Transverse colon (tissue), 4 donors: Measurements from ENCODE around the gene ACVR1.

ENCODE experiments used
- POLR2A ChIP-seq: fragments of 450-650 bp; IDR thresholded peaks from one replicate; pipeline ENCODE4 v1.6.1; 2016; ENCODE audit warnings: antibody characterized with exemption, mild to moderate bottlenecking, moderate library complexity
- POLR2AphosphoS5 ChIP-seq, 3 donors: sonication (generic); formaldehyde crosslinking; IDR thresholded peaks; one replicate each; pipeline ENCODE4 v1.6.1; 2016; ENCODE audit warnings: antibody characterized with exemption in 3 of 3
- TF ChIP-seq, protein P1 (sequence below), 5 experiments: fragments of 200-600 bp in 3 of 5; fragments of 450-650 bp in 2 of 5; sonication (generic) in 3 of 5; IDR thresholded peaks; 1 replicate in 2 of 5; 2 replicates in 3 of 5; pipeline ENCODE4 v1.5.1; 2016 to 2017; ENCODE audit warnings: antibody characterized with exemption in 5 of 5, inconsistent platforms in 3 of 5, mild to moderate bottlenecking in 2 of 5, moderate library complexity in 1 of 5

DNA sequence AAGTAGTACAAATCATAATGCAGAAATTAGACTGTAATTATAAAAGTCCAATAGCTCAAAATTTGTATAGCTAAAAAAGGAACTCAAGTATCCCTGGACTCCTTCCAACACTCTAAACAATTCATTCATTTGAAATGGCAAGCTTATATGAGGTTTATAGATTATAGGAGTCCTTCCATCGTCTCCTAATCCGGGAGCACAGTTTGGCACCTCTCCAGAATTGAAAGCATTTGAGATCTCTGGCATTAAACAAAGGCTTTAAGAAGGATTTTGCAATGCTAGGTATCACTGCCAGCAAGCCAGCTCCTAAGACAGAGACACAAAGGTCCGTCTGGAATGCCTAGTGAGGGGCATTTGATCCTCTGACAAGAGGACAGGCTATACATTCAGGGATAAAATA, 90.9 kb downstream of the ACVR1 start:
- TF ChIP-seq, protein P1, sequence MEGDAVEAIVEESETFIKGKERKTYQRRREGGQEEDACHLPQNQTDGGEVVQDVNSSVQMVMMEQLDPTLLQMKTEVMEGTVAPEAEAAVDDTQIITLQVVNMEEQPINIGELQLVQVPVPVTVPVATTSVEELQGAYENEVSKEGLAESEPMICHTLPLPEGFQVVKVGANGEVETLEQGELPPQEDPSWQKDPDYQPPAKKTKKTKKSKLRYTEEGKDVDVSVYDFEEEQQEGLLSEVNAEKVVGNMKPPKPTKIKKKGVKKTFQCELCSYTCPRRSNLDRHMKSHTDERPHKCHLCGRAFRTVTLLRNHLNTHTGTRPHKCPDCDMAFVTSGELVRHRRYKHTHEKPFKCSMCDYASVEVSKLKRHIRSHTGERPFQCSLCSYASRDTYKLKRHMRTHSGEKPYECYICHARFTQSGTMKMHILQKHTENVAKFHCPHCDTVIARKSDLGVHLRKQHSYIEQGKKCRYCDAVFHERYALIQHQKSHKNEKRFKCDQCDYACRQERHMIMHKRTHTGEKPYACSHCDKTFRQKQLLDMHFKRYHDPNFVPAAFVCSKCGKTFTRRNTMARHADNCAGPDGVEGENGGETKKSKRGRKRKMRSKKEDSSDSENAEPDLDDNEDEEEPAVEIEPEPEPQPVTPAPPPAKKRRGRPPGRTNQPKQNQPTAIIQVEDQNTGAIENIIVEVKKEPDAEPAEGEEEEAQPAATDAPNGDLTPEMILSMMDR (IDR thresholded peaks at IDR 0.05) = no peak
- TF ChIP-seq POLR2AphosphoS5 (IDR thresholded peaks at IDR 0.05) (no peak), POLR2A (no peak)
